ENCODE data around the gene HOXD13.

DNA sequence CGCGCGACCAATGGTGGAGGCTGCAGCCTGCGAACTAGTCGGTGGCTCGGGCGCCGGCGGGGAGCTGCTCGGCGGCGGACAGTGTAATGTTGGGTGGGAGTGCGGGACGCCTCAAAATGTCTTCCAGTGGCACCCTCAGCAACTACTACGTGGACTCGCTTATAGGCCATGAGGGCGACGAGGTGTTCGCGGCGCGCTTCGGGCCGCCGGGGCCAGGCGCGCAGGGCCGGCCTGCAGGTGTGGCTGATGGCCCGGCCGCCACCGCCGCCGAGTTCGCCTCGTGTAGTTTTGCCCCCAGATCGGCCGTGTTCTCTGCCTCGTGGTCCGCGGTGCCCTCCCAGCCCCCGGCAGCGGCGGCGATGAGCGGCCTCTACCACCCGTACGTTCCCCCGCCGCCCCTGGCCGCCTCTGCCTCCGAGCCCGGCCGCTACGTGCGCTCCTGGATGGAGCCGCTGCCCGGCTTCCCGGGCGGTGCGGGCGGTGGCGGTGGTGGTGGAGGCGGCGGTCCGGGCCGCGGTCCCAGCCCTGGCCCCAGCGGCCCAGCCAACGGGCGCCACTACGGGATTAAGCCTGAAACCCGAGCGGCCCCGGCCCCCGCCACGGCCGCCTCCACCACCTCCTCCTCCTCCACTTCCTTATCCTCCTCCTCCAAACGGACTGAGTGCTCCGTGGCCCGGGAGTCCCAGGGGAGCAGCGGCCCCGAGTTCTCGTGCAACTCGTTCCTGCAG, 30.3 kb downstream of the HOXD13 start, which contains the start of gene HOXD9:
- TF ChIP-seq POLR2A (IDR thresholded peaks at IDR 0.05), result peak in 1 of 2 donors; percentile 20
- TF ChIP-seq, protein P1, sequence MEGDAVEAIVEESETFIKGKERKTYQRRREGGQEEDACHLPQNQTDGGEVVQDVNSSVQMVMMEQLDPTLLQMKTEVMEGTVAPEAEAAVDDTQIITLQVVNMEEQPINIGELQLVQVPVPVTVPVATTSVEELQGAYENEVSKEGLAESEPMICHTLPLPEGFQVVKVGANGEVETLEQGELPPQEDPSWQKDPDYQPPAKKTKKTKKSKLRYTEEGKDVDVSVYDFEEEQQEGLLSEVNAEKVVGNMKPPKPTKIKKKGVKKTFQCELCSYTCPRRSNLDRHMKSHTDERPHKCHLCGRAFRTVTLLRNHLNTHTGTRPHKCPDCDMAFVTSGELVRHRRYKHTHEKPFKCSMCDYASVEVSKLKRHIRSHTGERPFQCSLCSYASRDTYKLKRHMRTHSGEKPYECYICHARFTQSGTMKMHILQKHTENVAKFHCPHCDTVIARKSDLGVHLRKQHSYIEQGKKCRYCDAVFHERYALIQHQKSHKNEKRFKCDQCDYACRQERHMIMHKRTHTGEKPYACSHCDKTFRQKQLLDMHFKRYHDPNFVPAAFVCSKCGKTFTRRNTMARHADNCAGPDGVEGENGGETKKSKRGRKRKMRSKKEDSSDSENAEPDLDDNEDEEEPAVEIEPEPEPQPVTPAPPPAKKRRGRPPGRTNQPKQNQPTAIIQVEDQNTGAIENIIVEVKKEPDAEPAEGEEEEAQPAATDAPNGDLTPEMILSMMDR (IDR thresholded peaks at IDR 0.05), result no peak

Measured in thyroid gland (tissue), 4 donors.